Transverse colon (tissue), 4 donors: ENCODE results near the gene RGS3.

Source experiments
- CTCF ChIP-seq, 5 experiments: fragments of 200-600 bp in 3 of 5; fragments of 450-650 bp in 2 of 5; sonication (generic) in 3 of 5; IDR thresholded peaks; 1 replicate in 2 of 5; 2 replicates in 3 of 5; pipeline ENCODE4 v1.5.1; 2016 to 2017; ENCODE audit warnings: antibody characterized with exemption in 5 of 5, inconsistent platforms in 3 of 5, mild to moderate bottlenecking in 2 of 5, moderate library complexity in 1 of 5
- POLR2A ChIP-seq: fragments of 450-650 bp; IDR thresholded peaks from one replicate; pipeline ENCODE4 v1.6.1; 2016; ENCODE audit warnings: antibody characterized with exemption, mild to moderate bottlenecking, moderate library complexity
- POLR2AphosphoS5 ChIP-seq, 3 donors: sonication (generic); formaldehyde crosslinking; IDR thresholded peaks; one replicate each; pipeline ENCODE4 v1.6.1; 2016; ENCODE audit warnings: antibody characterized with exemption in 3 of 3

DNA sequence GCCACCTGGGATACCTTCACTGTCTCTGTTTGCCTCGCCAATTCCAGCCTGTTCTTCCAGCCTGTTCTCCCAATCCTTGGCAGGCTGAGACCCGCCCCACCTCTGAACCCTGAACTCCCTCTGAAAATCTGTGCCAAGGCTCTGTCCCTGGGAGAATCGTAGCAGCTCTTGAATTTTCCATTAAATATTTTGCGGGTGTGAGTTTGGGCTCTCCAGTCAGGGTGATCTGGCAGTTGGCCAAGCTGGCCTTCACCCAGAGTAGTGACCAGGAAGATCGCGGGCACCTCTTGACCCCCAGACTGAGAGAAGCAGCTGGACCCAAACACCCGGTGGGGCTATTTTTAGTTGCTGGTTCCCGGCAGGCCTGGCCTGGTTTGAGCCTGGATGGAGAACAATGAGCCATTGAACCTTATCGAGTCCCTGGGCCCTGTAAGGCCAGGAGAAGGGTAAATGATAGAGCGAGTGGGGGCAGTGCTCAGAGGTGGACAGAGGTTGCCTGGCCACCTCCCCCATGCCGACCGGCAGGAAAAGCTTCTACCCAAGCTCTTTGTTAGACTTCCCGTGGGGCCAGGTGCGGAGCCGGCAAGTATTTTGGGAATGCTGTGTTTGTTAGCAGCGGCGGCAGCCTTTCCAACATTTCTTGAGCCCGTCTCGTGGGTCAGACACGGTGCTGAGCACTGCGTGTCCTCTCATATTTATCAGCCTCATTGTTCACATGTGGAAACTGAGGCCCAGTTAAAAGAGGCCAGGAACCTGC lies 146.2 kb downstream of the RGS3 start:
- TF ChIP-seq CTCF (IDR thresholded peaks at IDR 0.05) (no peak), POLR2AphosphoS5 (IDR thresholded peaks at IDR 0.05) (peak in 1 of 3 donors; percentile 15), POLR2A (no peak)
